COLO668 (cell line): Measurements from ENCODE around the gene P2RY2.
"Not testable (repeated sequence)": the region's sequence is repeated elsewhere in the genome, so short reads cannot be mapped to it uniquely, and the experiment has no call there.

Experiments
- DNase-seq: peaks from one replicate; lab custom pipeline; 2025; ENCODE audit not compliant: unreplicated experiment; lab: John Stamatoyannopoulos, UW

Gene P2RY2

GRCh38 chr11:73187854-73188253 lies 30.2 kb upstream of the P2RY2 start:
- no peak for DNase-seq

DNA sequence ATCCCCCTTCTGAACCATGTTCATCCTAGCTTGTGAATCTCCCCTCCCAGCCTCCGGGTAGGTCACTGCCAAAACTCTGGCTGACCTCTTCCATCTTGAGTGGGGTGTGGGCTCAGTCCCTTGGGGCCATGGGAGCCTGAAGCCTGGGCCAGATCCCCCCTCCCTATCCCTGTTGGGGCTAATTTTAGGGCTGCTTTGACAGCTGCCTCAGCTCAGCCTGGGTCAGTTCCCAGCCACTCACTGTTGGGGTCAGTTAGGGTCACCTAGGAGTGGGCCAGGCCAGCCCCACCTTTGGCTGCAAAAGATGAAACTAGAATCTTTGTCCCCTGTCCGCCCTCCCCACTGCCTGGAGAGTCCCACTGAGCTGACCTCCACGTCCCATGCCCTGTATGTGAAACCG lies 29.8 kb upstream of the P2RY2 start:
- no peak for DNase-seq

DNA sequence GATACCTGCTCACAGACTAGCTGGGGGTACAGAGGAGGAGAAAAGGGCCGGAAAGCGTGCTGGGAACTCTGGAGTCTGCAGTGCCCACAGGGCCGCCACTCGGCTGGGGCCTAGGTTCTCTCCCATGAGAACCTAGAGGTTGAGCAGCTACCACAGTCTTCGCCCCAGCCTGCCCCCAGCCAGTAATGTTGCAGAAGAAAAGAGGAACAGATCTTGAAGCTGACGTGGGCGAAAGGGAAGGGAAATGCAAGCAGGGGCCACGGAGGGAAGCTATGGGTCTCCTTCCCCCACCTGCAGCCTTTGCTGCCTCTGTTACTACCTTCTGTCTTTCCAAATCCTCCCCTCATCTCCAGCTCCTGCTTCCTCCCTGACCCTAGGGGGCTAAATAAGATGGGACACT lies 28.8 kb upstream of the P2RY2 start:
- DNase-seq: no peak

GRCh38 chr11:73189723-73190556 lies 28.1 kb upstream of the P2RY2 start:
- DNase-seq: no peak

GRCh38 chr11:73190557-73190885 lies 27.6 kb upstream of the P2RY2 start:
- no peak for DNase-seq

GRCh38 chr11:73191151-73191550 lies 26.9 kb upstream of the P2RY2 start:
- no peak for DNase-seq

DNA sequence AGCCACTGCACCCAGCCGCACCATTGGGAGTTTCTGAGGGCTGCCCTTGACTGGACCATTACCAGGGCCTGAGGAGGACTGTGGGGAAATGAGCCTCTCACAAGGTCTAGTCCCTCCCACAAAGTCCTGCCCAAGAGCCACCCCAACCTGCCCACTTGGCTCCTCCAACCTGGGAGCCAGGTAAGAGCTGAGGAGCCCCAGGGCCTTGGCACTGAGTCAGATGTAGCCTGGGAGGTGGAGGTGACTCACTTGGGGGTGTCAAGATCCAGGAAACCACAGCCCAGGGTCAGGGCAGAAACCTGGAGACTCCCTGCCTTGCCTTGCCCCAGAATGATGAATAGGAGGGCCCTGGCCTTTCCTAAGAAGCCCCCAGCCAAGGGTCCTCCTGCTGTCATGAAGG lies 25.8 kb upstream of the P2RY2 start:
- DNase-seq: no peak

DNA sequence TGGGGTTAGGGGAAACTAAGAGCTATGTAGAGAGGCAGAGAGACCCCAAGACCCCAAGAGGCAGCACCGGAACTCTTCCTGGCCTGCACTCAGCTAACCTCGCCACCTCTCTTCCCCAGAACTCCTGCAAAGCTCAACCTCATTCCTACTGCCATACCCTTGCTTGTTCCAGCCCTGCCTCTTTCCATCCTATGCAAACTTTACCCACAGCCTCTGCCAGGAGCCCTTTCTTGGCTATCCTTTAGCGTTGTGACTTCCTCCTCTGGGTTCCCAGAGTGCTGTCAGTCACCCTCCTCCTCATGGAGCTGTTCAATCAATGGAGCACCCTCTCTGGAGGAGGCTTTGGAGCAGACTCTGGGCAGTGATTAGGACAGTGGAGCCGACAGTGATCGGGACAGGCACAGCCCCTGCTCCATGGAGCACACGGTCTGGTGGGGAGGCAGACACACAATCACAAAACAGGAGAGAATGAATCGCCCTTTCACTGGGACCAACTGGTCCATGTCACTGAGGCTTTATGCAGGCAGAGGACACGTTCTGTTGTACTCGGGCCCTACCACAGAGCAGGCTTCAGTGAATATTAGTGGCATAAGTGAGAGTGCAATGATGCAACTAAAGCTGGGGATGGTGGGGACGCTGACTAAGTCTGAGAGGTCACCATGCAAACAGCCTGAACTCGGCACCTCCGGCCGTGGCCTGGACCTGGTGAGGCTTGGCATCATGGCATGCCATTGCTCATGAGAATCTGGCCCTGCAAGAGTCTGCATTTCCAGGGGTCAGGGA lies 24.6 kb upstream of the P2RY2 start:
- DNase-seq: no peak

DNA sequence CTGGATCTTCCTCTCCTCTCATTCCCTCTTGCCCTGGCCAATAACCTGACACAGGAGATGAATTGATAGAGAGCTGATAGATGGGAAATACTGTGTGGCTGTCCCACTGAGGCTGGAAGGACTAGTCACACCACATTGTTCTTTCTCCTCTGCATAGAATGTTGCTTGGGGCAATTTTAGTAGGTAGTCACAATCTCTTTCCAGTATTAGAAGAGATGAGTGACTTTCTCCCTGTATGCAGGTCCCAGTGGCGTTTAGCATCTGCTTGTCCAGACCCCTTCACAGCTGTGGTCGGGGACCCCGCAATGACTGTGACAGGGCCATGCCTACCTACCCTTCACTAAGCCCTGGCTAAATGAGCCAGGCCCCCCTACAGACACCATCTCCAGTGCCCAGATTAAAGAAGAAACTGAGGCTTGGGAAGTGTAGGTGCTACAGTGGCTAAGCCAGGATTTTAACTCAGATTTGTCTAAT lies 24.0 kb upstream of the P2RY2 start:
- no peak for DNase-seq

DNA sequence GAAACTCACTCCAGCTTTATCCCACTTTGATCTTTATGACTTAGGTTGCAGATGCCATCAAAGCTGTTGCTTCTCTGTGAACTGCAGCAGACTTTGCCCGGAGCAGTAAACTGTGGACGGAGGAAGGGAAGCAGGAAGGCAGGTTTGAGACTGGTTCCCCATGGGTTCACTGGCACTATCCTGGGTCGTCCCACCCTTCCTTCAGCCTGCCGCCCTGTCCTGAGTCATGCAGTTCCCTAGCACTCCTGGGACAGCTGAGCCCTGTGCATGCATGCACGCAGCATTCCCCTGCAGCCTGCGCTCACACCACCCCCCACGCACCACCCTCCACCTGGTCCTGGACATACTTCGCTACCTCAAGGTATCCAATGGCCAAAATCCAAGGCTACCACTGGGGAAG lies 23.5 kb upstream of the P2RY2 start:
- no peak for DNase-seq

DNA sequence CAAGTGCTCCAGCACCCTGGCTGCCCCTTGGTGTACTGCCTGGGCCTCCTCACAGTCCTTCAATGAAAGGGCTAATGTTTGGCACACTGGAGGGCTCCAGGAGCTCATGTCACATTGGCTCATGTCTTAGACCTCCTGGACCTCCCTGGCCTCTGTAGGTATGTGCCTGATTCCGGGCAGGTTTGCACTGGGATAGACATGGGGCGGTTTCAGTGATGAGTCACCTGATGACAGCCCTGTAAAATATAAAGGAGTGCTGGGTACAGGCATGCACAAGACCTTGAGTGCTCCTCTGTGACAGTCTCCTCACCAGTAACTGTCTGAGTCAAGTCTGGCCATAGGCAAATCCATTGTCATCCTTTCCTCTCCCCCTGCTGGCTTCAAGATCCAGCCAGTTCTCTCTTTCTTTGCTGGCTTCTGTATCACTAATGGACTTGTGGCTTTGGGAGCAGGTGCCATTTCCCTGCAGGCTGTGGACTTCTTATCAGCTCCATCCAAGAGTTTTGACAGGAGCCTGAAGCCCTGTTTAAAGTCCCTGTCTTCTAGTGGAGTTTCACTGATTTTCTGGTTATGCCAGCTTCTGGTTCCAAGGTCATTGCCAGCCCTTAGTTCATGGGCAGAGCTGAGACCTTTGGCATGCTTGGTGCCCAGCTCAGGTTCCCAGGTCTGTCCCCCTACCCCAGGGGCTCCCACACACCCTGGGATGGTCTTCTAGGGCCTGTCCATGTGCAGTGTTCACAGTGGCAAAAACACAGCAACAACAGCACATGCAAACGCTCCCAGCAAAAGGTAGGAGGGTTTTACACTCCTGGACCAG lies 22.7 kb upstream of the P2RY2 start:
- no peak for DNase-seq

GRCh38 chr11:73196576-73196975 lies 21.5 kb upstream of the P2RY2 start:
- no peak for DNase-seq

DNA sequence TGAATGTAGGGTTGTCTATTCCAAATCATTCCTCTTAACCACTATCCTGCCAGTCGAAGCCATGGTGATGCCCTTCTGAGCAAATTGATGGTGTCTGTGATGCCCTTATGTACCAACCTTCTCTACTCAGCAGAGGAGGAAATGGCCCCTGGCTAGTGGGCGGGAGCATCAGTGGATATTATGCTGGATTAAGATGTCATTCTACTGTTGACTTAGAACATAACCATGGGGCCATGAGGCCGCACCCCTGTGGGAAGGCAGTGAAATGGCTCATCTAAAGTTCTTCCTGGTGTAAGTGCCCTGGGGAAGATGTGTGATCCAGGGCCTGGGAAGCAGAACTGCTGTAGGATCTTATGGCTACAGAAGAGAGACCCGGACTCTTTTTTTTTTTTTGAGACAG lies 20.7 kb upstream of the P2RY2 start:
- no peak for DNase-seq

- DNase-seq: not testable (repeated sequence)
These were observed 20.3 kb upstream of the P2RY2 start for GRCh38 chr11:73197787-73198186.

DNA sequence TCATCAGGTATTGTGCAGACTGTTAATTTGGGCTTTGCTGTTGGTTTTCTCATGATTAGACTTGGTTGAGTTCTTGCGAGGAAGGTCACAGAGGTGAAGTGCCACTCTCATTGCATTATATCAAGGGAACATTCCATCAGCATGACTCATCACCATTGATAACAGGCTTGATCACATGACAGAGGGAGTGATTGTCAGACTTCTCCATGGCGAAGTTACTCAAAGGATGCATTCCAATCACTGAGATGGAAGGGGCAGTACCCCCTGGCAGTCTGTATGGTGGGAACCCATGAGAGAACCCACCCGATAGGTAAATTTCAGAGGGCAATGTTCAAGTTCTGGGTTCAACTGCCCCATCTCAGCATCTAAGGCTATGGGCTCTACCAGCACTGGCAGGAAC lies 19.4 kb upstream of the P2RY2 start:
- DNase-seq: no peak

DNA sequence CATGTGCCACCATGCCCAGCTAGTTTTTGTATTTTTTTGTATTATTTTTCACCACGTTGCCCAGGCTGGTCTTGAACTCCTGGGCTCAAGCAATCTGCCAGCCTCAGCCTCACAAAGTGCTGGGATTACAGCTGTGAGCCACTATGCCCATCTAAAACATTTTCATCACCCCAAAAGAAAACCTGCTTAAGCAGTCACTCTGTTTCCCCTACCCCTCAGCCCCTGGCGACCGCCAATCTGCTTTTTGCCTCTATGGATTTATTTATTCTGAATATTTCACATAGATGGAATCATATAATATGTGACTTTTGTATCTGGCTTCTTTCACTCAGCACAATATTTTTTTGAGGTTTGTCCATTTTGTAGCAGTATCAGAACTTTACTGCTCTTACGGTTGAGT lies 18.6 kb upstream of the P2RY2 start:
- no peak for DNase-seq

DNA sequence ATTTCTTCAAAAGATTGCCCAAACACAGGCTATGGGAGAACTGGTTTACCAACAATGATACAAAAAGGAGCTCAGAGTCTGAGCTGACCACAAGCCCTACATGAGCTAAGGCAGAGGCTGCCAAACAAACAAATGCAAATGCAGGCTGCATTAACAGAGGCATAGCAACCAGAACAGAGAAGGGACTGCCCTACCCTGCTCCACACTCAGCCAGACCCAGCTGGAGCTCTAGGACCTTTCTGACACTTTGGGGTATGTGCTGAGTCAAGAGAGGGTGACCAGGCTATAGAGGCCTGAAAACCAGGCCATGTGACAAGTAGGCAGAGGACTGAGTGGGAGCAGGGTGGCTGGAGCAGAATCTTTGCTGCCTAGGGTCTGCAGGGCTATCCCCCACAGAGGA lies 17.8 kb upstream of the P2RY2 start:
- DNase-seq: no peak

- no peak for DNase-seq
These were observed 16.8 kb upstream of the P2RY2 start for GRCh38 chr11:73201249-73201648.

DNA sequence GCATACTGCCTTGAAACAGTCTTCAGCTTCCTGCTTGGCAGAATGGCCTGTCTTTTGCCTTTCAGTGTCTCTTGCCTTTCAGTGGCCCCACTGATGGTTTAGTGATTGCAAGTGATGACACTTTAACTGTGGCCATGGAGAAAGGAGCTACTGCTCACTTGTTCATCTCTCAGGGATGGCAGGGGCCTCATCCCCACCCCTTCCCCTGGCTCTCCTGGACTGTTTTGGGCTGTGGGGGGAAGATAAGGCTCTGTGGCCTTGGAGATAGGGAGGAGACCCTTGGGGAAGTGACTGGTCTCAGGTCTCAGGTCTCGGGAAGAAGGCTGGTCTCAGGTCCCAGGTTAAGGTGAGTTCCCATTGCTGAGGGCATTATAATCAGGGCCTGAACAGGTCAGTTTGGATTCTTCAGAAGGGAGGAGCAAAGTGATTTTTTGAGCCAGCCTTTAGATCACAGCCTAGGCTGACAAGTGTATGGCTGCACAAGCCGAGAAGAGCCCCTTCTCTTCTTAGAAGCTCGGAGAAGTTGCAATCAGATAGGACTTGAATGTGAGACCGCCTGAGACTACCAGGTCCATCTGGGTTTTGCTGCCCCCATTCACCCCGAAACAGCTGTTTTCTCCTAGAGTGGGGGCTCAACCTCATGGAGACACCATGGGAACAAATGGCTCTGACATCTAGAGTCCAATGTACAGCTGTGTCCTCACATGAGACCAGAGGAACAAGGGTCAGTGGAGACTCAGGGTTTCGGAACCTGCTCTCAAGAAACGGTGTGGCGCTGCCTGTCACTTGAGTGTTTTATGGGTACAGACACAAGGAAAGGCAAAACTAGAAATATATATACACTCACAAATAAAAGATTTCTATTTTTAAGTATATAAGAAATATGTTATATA lies 15.9 kb upstream of the P2RY2 start:
- no peak for DNase-seq

DNA sequence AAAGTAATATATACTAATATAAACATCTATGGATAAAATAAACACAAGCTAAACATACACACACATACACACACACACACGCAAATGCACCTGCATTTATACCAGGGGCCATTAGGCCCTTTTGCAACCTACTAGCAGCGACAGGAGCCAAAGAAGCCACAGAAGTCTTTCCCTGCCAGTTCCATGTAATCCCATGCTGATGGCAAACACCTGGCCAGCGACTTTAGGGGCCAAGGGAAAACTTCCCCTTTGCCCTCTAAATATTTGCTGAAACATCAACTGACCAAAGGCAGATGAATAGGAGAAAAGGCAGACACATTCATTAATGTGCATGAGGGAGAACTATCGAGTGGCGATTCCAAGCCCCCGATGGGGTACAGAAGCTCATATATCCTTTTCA lies 14.8 kb upstream of the P2RY2 start:
- no peak for DNase-seq

DNA sequence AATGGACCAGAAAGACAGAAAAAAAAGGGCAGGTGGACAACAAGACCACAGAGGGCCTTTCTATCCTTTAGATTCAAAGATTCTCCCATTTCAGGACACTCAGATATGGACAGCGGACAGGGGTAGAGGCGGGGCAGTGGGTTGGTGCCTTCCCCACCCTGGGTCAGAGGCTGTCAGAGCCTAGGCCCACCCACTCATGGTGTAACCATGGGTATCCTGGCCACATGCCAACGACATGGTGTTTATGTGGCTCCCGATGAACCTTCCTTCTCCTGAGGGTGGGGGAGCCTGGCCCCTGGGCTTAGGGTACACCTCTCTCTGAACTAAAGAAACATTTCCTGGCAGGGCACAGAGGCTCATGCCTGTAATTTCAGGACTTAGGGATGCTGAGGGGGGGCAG lies 14.3 kb upstream of the P2RY2 start:
- DNase-seq: no peak
